Neural progenitor cell (in vitro differentiated cells): ENCODE measurements around the gene LGI4. TPM values are rescaled to one million over a fixed set of nuclear protein-coding genes. Genes with fewer than 3 reads are reported as not detected.

ENCODE experiments used
- DNase-seq: peaks from one replicate; pipeline ENCODE4 v3.0.0-alpha.2; 2016; ENCODE audit warnings: low spot score
- H2AFZ ChIP-seq: fragments of 200-600 bp; sonication (generic); replicated peaks from 2 replicates; pipeline ENCODE4 v1.6.1; 2016; ENCODE audit warnings: antibody characterized with exemption
- H3F3A ChIP-seq: fragments of 200-600 bp; sonication (generic); 2 replicates; pipeline ENCODE4 v1.6.1; 2016; ENCODE audit warnings: antibody characterized with exemption, low read depth
- H3K27ac ChIP-seq: fragments of 200-600 bp; sonication (generic); 2 replicates; pipeline ENCODE4 v1.5.1; 2016; ENCODE audit warnings: mild to moderate bottlenecking
- H3K27me3 ChIP-seq: fragments of 200-600 bp; sonication (generic); 2 replicates; pipeline ENCODE4 v1.6.1; 2016; ENCODE audit warnings: mild to moderate bottlenecking, moderate library complexity
- H3K36me3 ChIP-seq: fragments of 200-600 bp; sonication (generic); 2 replicates; pipeline ENCODE4 v1.5.1; 2016
- H3K4me1 ChIP-seq: fragments of 200-600 bp; sonication (generic); 2 replicates; pipeline ENCODE4 v1.6.1; 2016; ENCODE audit warnings: mixed run types
- H3K4me2 ChIP-seq: fragments of 200-600 bp; sonication (generic); 2 replicates; pipeline ENCODE4 v1.6.1; 2016
- H3K4me3 ChIP-seq: fragments of 200-600 bp; sonication (generic); 2 replicates; pipeline ENCODE4 v1.5.1; 2016
- H3K79me2 ChIP-seq: fragments of 200-600 bp; sonication (generic); 2 replicates; pipeline ENCODE4 v1.6.1; 2016; ENCODE audit warnings: low read depth
- H3K9ac ChIP-seq: fragments of 200-600 bp; sonication (generic); 2 replicates; pipeline ENCODE4 v1.6.1; 2016
- H3K9me3 ChIP-seq: fragments of 200-600 bp; sonication (generic); 2 replicates; pipeline ENCODE4 v1.5.1; 2016; ENCODE audit warnings: low read depth
- H4K20me1 ChIP-seq: fragments of 200-600 bp; sonication (generic); 2 replicates; pipeline ENCODE4 v1.6.1; 2016; ENCODE audit warnings: low read depth
- H3K27ac Mint-ChIP-seq: 3 replicates; pipeline ENCODE4 v1.8.0; 2021; ENCODE audit warnings: mixed read lengths
- H3K27me3 Mint-ChIP-seq: 2 replicates; pipeline ENCODE4 v1.8.0; 2022; ENCODE audit warnings: low read depth, mild to moderate bottlenecking, inconsistent platforms, moderate library complexity, mixed read lengths; ENCODE audit not compliant: insufficient read depth
- H3K36me3 Mint-ChIP-seq: 3 replicates; pipeline ENCODE4 v1.8.0; 2021; ENCODE audit warnings: mixed read lengths
- H3K4me1 Mint-ChIP-seq: 3 replicates; pipeline ENCODE4 v1.8.0; 2021; ENCODE audit warnings: mixed read lengths
- H3K4me3 Mint-ChIP-seq: 3 replicates; pipeline ENCODE4 v1.8.0; 2021; ENCODE audit warnings: mild to moderate bottlenecking, moderate library complexity, mixed read lengths
- H3K9me3 Mint-ChIP-seq: 3 replicates; pipeline ENCODE4 v1.8.0; 2020; ENCODE audit warnings: mixed read lengths
- CTCF ChIP-seq: fragments of 200-600 bp; sonication (generic); IDR thresholded peaks from 2 replicates; pipeline ENCODE4 v1.5.1; 2017; ENCODE audit warnings: antibody characterized with exemption, mild to moderate bottlenecking
- EZH2 ChIP-seq: fragments of 200-600 bp; sonication (generic); IDR thresholded peaks from 2 replicates; pipeline ENCODE4 v1.6.1; 2017; ENCODE audit warnings: antibody characterized with exemption, mild to moderate bottlenecking, moderate library complexity
- EZH2phosphoT487 ChIP-seq: fragments of 200-600 bp; sonication (generic); IDR thresholded peaks from 2 replicates; pipeline ENCODE4 v1.6.1; 2017; ENCODE audit warnings: antibody characterized with exemption
- total RNA-seq: library from RNA; depleted of rRNA; stranded (reverse); fragments of >200 nt; gene quantifications from 2 replicates; pipeline ENCODE4 v1.2.3, GENCODE V29; 2015; ENCODE audit warnings: low replicate concordance

LGI4 gene
- total RNA-seq, 1 donor from 2014 or later: not detected

GRCh38 chr19:35088131-35088913 is 46.5 kb downstream of the LGI4 start:
- no peak overlapping the region for H3K4me2 ChIP-seq
- H4K20me1 ChIP-seq: no peaks in the 10 kb centered on the region
- no peak overlapping the region for H3K4me3 ChIP-seq
- H3K9me3 Mint-ChIP-seq: no peaks in the 10 kb centered on the region
- H3K27me3 Mint-ChIP-seq: peaks cover 8% of the 10 kb centered on the region
- H2AFZ ChIP-seq: no peak overlapping the region
- no peaks in the 10 kb centered on the region for H3F3A ChIP-seq
- H3K9me3 ChIP-seq: no peaks in the 10 kb centered on the region
- H3K27ac ChIP-seq: no peak overlapping the region
- no peaks in the 10 kb centered on the region for H3K4me1 Mint-ChIP-seq
- H3K79me2 ChIP-seq: no peaks in the 10 kb centered on the region
- no peak overlapping the region for H3K4me3 Mint-ChIP-seq
- H3K27ac Mint-ChIP-seq: no peak overlapping the region
- TF ChIP-seq EZH2 (no peak), CTCF (no peak), EZH2phosphoT487 (no peak)
- H3K36me3 Mint-ChIP-seq: no peaks in the 10 kb centered on the region
- no peak overlapping the region for H3K9ac ChIP-seq
- no peaks in the 10 kb centered on the region for H3K4me1 ChIP-seq
- H3K27me3 ChIP-seq: peaks cover 8% of the 10 kb centered on the region
- no peaks in the 10 kb centered on the region for H3K36me3 ChIP-seq
- DNase-seq: no peak

- peaks cover 8% of the 10 kb centered on the region for H3K27me3 Mint-ChIP-seq
- H3K4me3 Mint-ChIP-seq: no peak overlapping the region
- Histone ChIP-seq H3K4me1 (no peaks in the 10 kb centered on the region), H3K4me3 (no peak overlapping the region), H3K27ac (no peak overlapping the region), H3K9me3 (no peaks in the 10 kb centered on the region), H3K27me3 (peaks cover 8% of the 10 kb centered on the region), H3F3A (no peaks in the 10 kb centered on the region), H3K79me2 (no peaks in the 10 kb centered on the region), H3K36me3 (no peaks in the 10 kb centered on the region), H3K4me2 (no peak overlapping the region), H4K20me1 (no peaks in the 10 kb centered on the region), H3K9ac (no peak overlapping the region), H2AFZ (no peak overlapping the region)
- H3K36me3 Mint-ChIP-seq: no peaks in the 10 kb centered on the region
- H3K4me1 Mint-ChIP-seq: no peaks in the 10 kb centered on the region
- DNase-seq: no peak
- no peak for TF ChIP-seq EZH2phosphoT487
- no peak for TF ChIP-seq CTCF
- TF ChIP-seq EZH2: no peak
- peak overlapping the region; percentile 27 for H3K27ac Mint-ChIP-seq
- peaks cover 3% of the 10 kb centered on the region for H3K9me3 Mint-ChIP-seq
These were observed 47.5 kb downstream of the LGI4 start for GRCh38 chr19:35087393-35087792.

- no peak overlapping the region for H3K4me3 Mint-ChIP-seq
- H3K9ac ChIP-seq: no peak overlapping the region
- H3K27ac ChIP-seq: no peak overlapping the region
- H3K4me1 ChIP-seq: no peaks in the 10 kb centered on the region
- no peaks in the 10 kb centered on the region for H3K36me3 ChIP-seq
- H3K79me2 ChIP-seq: no peaks in the 10 kb centered on the region
- H3F3A ChIP-seq: no peaks in the 10 kb centered on the region
- peaks cover 8% of the 10 kb centered on the region for H3K27me3 ChIP-seq
- H4K20me1 ChIP-seq: no peaks in the 10 kb centered on the region
- peaks cover 4% of the 10 kb centered on the region for H3K9me3 Mint-ChIP-seq
- H3K4me3 ChIP-seq: no peak overlapping the region
- H2AFZ ChIP-seq: no peak overlapping the region
- H3K4me1 Mint-ChIP-seq: no peaks in the 10 kb centered on the region
- no peak for DNase-seq
- H3K36me3 Mint-ChIP-seq: no peaks in the 10 kb centered on the region
- H3K4me2 ChIP-seq: no peak overlapping the region
- no peak overlapping the region for H3K27ac Mint-ChIP-seq
- peaks cover 10% of the 10 kb centered on the region for H3K27me3 Mint-ChIP-seq
- TF ChIP-seq EZH2: no peak
- H3K9me3 ChIP-seq: no peaks in the 10 kb centered on the region
These were observed 48.4 kb downstream of the LGI4 start for GRCh38 chr19:35086455-35086854.

GRCh38 chr19:35085947-35086346 is 48.9 kb downstream of the LGI4 start:
- DNase-seq: no peak
- no peaks in the 10 kb centered on the region for H4K20me1 ChIP-seq
- no peak overlapping the region for H2AFZ ChIP-seq
- no peaks in the 10 kb centered on the region for H3K9me3 ChIP-seq
- H3K4me3 ChIP-seq: no peak overlapping the region
- Mint-ChIP-seq H3K4me1 (no peaks in the 10 kb centered on the region), H3K27ac (no peak overlapping the region), H3K36me3 (no peaks in the 10 kb centered on the region), H3K4me3 (no peak overlapping the region), H3K9me3 (peaks cover 4% of the 10 kb centered on the region), H3K27me3 (peaks cover 10% of the 10 kb centered on the region)
- no peak overlapping the region for H3K9ac ChIP-seq
- no peak overlapping the region for H3K4me2 ChIP-seq
- no peaks in the 10 kb centered on the region for H3F3A ChIP-seq
- no peak overlapping the region for H3K27ac ChIP-seq
- H3K79me2 ChIP-seq: no peaks in the 10 kb centered on the region
- TF ChIP-seq EZH2 (no peak), EZH2phosphoT487 (no peak), CTCF (no peak)
- H3K36me3 ChIP-seq: no peaks in the 10 kb centered on the region
- H3K27me3 ChIP-seq: peaks cover 4% of the 10 kb centered on the region
- H3K4me1 ChIP-seq: no peaks in the 10 kb centered on the region
